ENCODE data around the gene TRMT1.

TRMT1 gene

GRCh38 chr19:13055213-13056051 lies 61.1 kb downstream of the TRMT1 start:
- no peak for DNase-seq (ENCODE audit: low read depth, low spot score)

Measured in activated naive CD8-positive, alpha-beta T cell treated with anti-CD3 and anti-CD28 coated beads, Interleukin-2, amount 50 U/mL, for 16 hours (primary cell).